K562 (cell line): Measurements from ENCODE around the gene MAST4. TPM values are rescaled to one million over a fixed set of nuclear protein-coding genes. Genes with fewer than 3 reads are reported as not detected.

ENCODE experiments used
- ATAC-seq: fragments of 200-7000 bp; cut with Tn5 transposase; 3 replicates; pipeline ENCODE4 v1.9.1; 2020; ENCODE audit warnings: moderate library complexity
- BruUV-seq: library from RNA; stranded (reverse); fragments of 400-500 nt; replicated peaks from 2 replicates; lab custom pipeline; 2021; lab: Mats Ljungman, UMichigan
- CTCF ChIA-PET: fragments of 300-600 bp; formaldehyde crosslinking; extraction: SDS; loops from one replicate; lab custom pipeline; 2021; ENCODE audit warnings: low intra/inter-chr PET ratio; lab: Yijun Ruan, JAX
- POLR2A ChIA-PET: fragments of 300-600, 350-650 bp; sonication (Branson Sonifier 250); formaldehyde crosslinking; extraction: SDS; loops from one replicate; lab custom pipeline; 2021; ENCODE audit warnings: antibody characterized with exemption, inconsistent platforms; lab: Yijun Ruan, JAX
- DNase-seq, 4 experiments: peaks; one replicate each; pipeline versions ENCODE4 v3.0.0 to v3.0.0-alpha.2; 2011 to 2018; ENCODE audit warnings: low spot score in 3 of 4, mixed read lengths in 3 of 4; ENCODE audit errors: extremely low read depth in 1 of 4
- FAIRE-seq: peaks from 2 replicates; lab custom pipeline; 2011; peaks lifted over from hg19 to GRCh38; lab: Jason Lieb, UNC
- H2AFZ ChIP-seq: 2 replicates; pipeline ENCODE4 v1.6.0; 2011; ENCODE audit warnings: low read depth, low read length, control low read depth, inconsistent platforms
- H3K27ac ChIP-seq: fragments of 200-600 bp; 3 replicates; pipeline ENCODE4 v1.8.0; 2011; ENCODE audit warnings: low read depth, mild to moderate bottlenecking, control low read depth, inconsistent platforms, low read length, moderate library complexity, mixed read lengths; ENCODE audit errors: extremely low read depth
- H3K27me3 ChIP-seq, 2 experiments: fragments of 300-600 bp in 1 of 2; 2 replicates in 1 of 2; 3 replicates in 1 of 2; pipeline versions ENCODE4 v1.6.0 to v1.8.0; 2011; ENCODE audit warnings: inconsistent platforms in 2 of 2, low read length in 2 of 2, mild to moderate bottlenecking in 1 of 2, mixed read lengths in 1 of 2, moderate library complexity in 1 of 2; ENCODE audit not compliant: control insufficient read depth in 2 of 2, insufficient read depth in 2 of 2
- H3K36me3 ChIP-seq: fragments of 300-600 bp; 3 replicates; pipeline ENCODE4 v1.8.0; 2011; ENCODE audit warnings: mild to moderate bottlenecking, low read length, inconsistent platforms; ENCODE audit not compliant: control insufficient read depth, insufficient read depth
- H3K4me1 ChIP-seq, 2 experiments: fragments of 200-600 bp in 1 of 2; replicated peaks in 1 of 2; 2 replicates in 1 of 2; 3 replicates in 1 of 2; pipeline versions ENCODE4 v1.5.1 to v1.8.0; 2011; ENCODE audit warnings: inconsistent platforms in 2 of 2, low read length in 2 of 2, mild to moderate bottlenecking in 1 of 2, mixed read lengths in 1 of 2, moderate library complexity in 1 of 2; ENCODE audit not compliant: control insufficient read depth in 2 of 2, insufficient read depth in 2 of 2
- H3K4me2 ChIP-seq: 2 replicates; pipeline ENCODE4 v1.6.1; 2011; ENCODE audit warnings: low read length, control low read depth, inconsistent platforms, mixed read lengths; ENCODE audit not compliant: insufficient read depth
- H3K4me3 ChIP-seq: fragments of 200-600 bp; sonication (generic), shearing (Covaris generic); 2 replicates; pipeline ENCODE4 v1.5.1; 2016; ENCODE audit warnings: control low read depth, inconsistent platforms
- H3K79me2 ChIP-seq: fragments of 200-600 bp; 3 replicates; pipeline ENCODE4 v1.8.0; 2011; ENCODE audit warnings: low read length, inconsistent platforms; ENCODE audit not compliant: control insufficient read depth, insufficient read depth
- H3K9ac ChIP-seq, 2 experiments: 2 replicates each; pipeline versions ENCODE4 v1.6.0 to v1.6.1; 2011; ENCODE audit warnings: low read depth in 2 of 2, low read length in 2 of 2, control low read depth in 1 of 2, inconsistent platforms in 1 of 2, mild to moderate bottlenecking in 1 of 2, mixed read lengths in 1 of 2; ENCODE audit not compliant: insufficient read depth in 1 of 2
- H3K9me1 ChIP-seq: one replicate; pipeline ENCODE4 v1.6.0; 2011; ENCODE audit warnings: inconsistent platforms, mild to moderate bottlenecking, low read length, moderate library complexity; ENCODE audit not compliant: control insufficient read depth, insufficient read depth
- H3K9me3 ChIP-seq: replicated peaks from 2 replicates; pipeline ENCODE4 v1.5.1; 2011; ENCODE audit warnings: low read depth, low read length, inconsistent platforms; ENCODE audit not compliant: control insufficient read depth, insufficient read depth
- H4K20me1 ChIP-seq: replicated peaks from 2 replicates; pipeline ENCODE4 v1.6.1; 2011; ENCODE audit warnings: low read length, inconsistent platforms, mixed read lengths; ENCODE audit not compliant: control insufficient read depth, insufficient read depth
- BRF1 ChIP-seq: IDR thresholded peaks from 3 replicates; pipeline ENCODE4 v1.6.1; 2011; ENCODE audit warnings: borderline replicate concordance, mild to moderate bottlenecking; ENCODE audit not compliant: insufficient read length; ENCODE audit errors: extremely low read depth
- FOXP1 ChIP-seq: sonication (generic); formaldehyde crosslinking; IDR thresholded peaks from 2 replicates; pipeline ENCODE4 v1.8.0; 2022; ENCODE audit warnings: mild to moderate bottlenecking, missing genetic modification reagents
- GTF2F1 ChIP-seq: IDR thresholded peaks from 2 replicates; pipeline ENCODE4 v1.6.1; 2011; ENCODE audit warnings: low read depth, low read length, improper control_type of control experiment
- HDAC8 ChIP-seq: fragments of 450-650 bp; IDR thresholded peaks from 2 replicates; pipeline ENCODE4 v1.6.1; 2016; ENCODE audit warnings: mild to moderate bottlenecking, missing genetic modification characterization, moderate library complexity, missing compliant biosample characterization
- RCOR1 ChIP-seq, 2 experiments: IDR thresholded peaks; 2 replicates each; pipeline ENCODE4 v1.6.1; 2012; ENCODE audit warnings: low read depth in 2 of 2, low read length in 2 of 2, borderline replicate concordance in 1 of 2, improper control_type of control experiment in 1 of 2
- SLC30A9 ChIP-seq: fragments of 250-450 bp; sonication (Bioruptor Pico); IDR thresholded peaks from 2 replicates; pipeline ENCODE4 v1.8.0; 2022; ENCODE audit warnings: mild to moderate bottlenecking, moderate library complexity
- TCF3 ChIP-seq: sonication (generic); formaldehyde crosslinking; IDR thresholded peaks from 2 replicates; pipeline ENCODE4 v1.4.0; 2020; ENCODE audit warnings: mild to moderate bottlenecking, missing genetic modification reagents
- ZBTB26 ChIP-seq: fragments of 450-650 bp; formaldehyde crosslinking; IDR thresholded peaks from 2 replicates; pipeline ENCODE4 v1.4.0; 2022; ENCODE audit warnings: missing genetic modification characterization
- ZNF146 ChIP-seq: IDR thresholded peaks from one replicate; pipeline ENCODE4 v1.6.1; 2018; ENCODE audit warnings: missing compliant biosample characterization; ENCODE audit not compliant: unreplicated experiment
- ZNF212 ChIP-seq: fragments of 450-650 bp; formaldehyde crosslinking; IDR thresholded peaks from 2 replicates; pipeline ENCODE4 v1.4.0; 2020; ENCODE audit warnings: mild to moderate bottlenecking
- ZSCAN29 ChIP-seq: fragments of 450-650 bp; IDR thresholded peaks from 2 replicates; pipeline ENCODE4 v1.6.1; 2017
- WGBS: fragments of 100-300 bp; shearing (Covaris generic); methylation state at CpG from one replicate; pipeline ENCODE4 v1.1.6; 2016; ENCODE audit warnings: low coverage, mixed read lengths; ENCODE audit not compliant: insufficient coverage; ENCODE audit errors: missing lambda C conversion rate; 5-methylcytosine and 5-hydroxymethylcytosine counted together
- in situ Hi-C: fragments of 300-500 bp; cut with MboI; formaldehyde crosslinking; loops from 4 replicates; pipeline ENCODE4 v1.15.0; 2018; ENCODE audit warnings: inconsistent platforms, mixed read lengths
- intact Hi-C: fragments of 100-400 bp; cut with micrococcal nuclease; formaldehyde crosslinking; loops from 2 replicates; pipeline ENCODE4 v1.14.2; 2022
- polyA plus RNA-seq, 8 experiments: library from polyadenylated mRNA; depleted of rRNA in 4 of 8; stranded (reverse) in 5 of 8; unstranded in 3 of 8; fragments of >200 nt; fragmentation: Nextera tagmentation in 2 of 8; fragmentation: Illumina TruSeq in 1 of 8; extraction: Ambion mirVana in 2 of 8; extraction: Trizol in 1 of 8; gene quantifications; 2 replicates each; pipeline versions ENCODE4 v1.2.1 to v1.2.3, GENCODE V29; 2011 to 2014; ENCODE audit warnings: inconsistent platforms in 1 of 8, missing spikeins in 1 of 8
- total RNA-seq, 7 experiments: library from RNA; depleted of rRNA in 6 of 7; stranded (reverse); fragments of >200 nt in 6 of 7; fragmentation: Illumina TruSeq in 2 of 7; extraction: Trizol in 2 of 7; gene quantifications; 2 replicates each; pipeline versions ENCODE4 v1.2.1 to v1.2.3, GENCODE V29; 2011 to 2021; ENCODE audit warnings: low replicate concordance in 1 of 7
- TF ChIP-seq, protein P1 (sequence below), 3 experiments: fragments of 200-800 bp in 1 of 3; fragments of 250-450 bp in 1 of 3; fragments of 450-650 bp in 1 of 3; sonication (Bioruptor Pico) in 1 of 3; sonication (Bioruptor generic) in 1 of 3; formaldehyde crosslinking in 1 of 3; IDR thresholded peaks; 2 replicates each; pipeline versions ENCODE4 v1.6.1 to v1.8.0; 2016 to 2022; ENCODE audit warnings: mild to moderate bottlenecking in 2 of 3, missing genetic modification characterization in 2 of 3, missing compliant biosample characterization in 1 of 3, moderate library complexity in 1 of 3

Gene MAST4
- total and polyA plus RNA-seq, 9 of the 15 experiments (the other 6 are each of a cell fraction or from before 2014, with no cell fraction given) = 0.88 to 10.1 (median 5.2) TPM

GRCh38 chr5:66979738-66980137, 383.5 kb downstream of the MAST4 start:
- FAIRE-seq (no peak), ATAC-seq (no peak), DNase-seq (no peak)
- Histone ChIP-seq H3K4me2 (no peak overlapping the region), H3K27me3 (peaks cover 0 to 5% of the 10 kb centered on the region in 2 experiments; a peak in 4 of 5 replicates), H2AFZ (no peak overlapping the region), H3K9me3 (no peaks in the 10 kb centered on the region), H3K9me1 (no peaks in the 10 kb centered on the region), H3K4me3 (no peak overlapping the region), H3K4me1 (no peaks in the 10 kb centered on the region), H4K20me1 (no peaks in the 10 kb centered on the region), H3K36me3 (no peaks in the 10 kb centered on the region), H3K9ac (no peak overlapping the region), H3K79me2 (no peaks in the 10 kb centered on the region), H3K27ac (no peak overlapping the region)
- no peak for TF ChIP-seq BRF1
- no peak for TF ChIP-seq GTF2F1
- no peak for TF ChIP-seq HDAC8 (tag)
- TF ChIP-seq ZNF212 (CRISPR knock-in tag) = no peak
- TF ChIP-seq RCOR1 (IDR thresholded peaks at IDR 0.05; ENCODE audit: borderline replicate concordance in 1 of 2, low read depth in 2 of 2, low read length in 2 of 2) = no peak
- TF ChIP-seq, protein P1, sequence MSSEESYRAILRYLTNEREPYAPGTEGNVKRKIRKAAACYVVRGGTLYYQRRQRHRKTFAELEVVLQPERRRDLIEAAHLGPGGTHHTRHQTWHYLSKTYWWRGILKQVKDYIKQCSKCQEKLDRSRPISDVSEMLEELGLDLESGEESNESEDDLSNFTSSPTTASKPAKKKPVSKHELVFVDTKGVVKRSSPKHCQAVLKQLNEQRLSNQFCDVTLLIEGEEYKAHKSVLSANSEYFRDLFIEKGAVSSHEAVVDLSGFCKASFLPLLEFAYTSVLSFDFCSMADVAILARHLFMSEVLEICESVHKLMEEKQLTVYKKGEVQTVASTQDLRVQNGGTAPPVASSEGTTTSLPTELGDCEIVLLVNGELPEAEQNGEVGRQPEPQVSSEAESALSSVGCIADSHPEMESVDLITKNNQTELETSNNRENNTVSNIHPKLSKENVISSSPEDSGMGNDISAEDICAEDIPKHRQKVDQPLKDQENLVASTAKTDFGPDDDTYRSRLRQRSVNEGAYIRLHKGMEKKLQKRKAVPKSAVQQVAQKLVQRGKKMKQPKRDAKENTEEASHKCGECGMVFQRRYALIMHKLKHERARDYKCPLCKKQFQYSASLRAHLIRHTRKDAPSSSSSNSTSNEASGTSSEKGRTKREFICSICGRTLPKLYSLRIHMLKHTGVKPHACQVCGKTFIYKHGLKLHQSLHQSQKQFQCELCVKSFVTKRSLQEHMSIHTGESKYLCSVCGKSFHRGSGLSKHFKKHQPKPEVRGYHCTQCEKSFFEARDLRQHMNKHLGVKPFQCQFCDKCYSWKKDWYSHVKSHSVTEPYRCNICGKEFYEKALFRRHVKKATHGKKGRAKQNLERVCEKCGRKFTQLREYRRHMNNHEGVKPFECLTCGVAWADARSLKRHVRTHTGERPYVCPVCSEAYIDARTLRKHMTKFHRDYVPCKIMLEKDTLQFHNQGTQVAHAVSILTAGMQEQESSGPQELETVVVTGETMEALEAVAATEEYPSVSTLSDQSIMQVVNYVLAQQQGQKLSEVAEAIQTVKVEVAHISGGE (CRISPR knock-in tag; IDR thresholded peaks at IDR 0.05) = no peak
- no peak for TF ChIP-seq ZNF146 (CRISPR knock-in tag)
- TF ChIP-seq TCF3 (CRISPR knock-in tag) = no peak
- TF ChIP-seq ZSCAN29 = no peak
- no peak for TF ChIP-seq SLC30A9
- TF ChIP-seq ZBTB26 = no peak
- no peak for TF ChIP-seq FOXP1 (CRISPR knock-in tag)
- ChIA-PET CTCF (no interaction called here), POLR2A (interaction anchor here (0.6 to 1.4 kb wide), 3 partner anchors 11 to 69 kb away, joined by 3 to 7 read pairs (median 5); no protein-coding TSS in a partner anchor)
- in situ Hi-C loops (no loop called here), intact Hi-C loops (no loop called here)
- no TSS peak for BruUV-seq
- 0% methylated on average over 3 of the region's 3 CpGs for WGBS
